Sciatic nerve (tissue), 2 donors: ENCODE measurements around the gene SH3BP5. TPM values are rescaled to one million over a fixed set of nuclear protein-coding genes. Genes with fewer than 3 reads are reported as not detected.

Experiments
- ATAC-seq: fragments of 200-7000 bp; cut with Tn5 transposase; one replicate; pipeline ENCODE4 v1.9.1; 2020; ENCODE audit warnings: mild to moderate bottlenecking, moderate library complexity
- DNase-seq: peaks from one replicate; pipeline ENCODE4 v3.0.0-alpha.2; 2020; ENCODE audit warnings: low spot score
- intact Hi-C: fragments of 100-400 bp; cut with DNase I; formaldehyde crosslinking; loops from one replicate; pipeline ENCODE4 v1.14.2; 2022
- total RNA-seq: library from RNA; stranded (reverse); fragmentation: NEBNext Ultra II Directional; extraction: Animal tissue kit (Norgen Biotek cat#: 25700); gene quantifications from one replicate; pipeline ENCODE4 v1.2.1, GENCODE V29; 2021
- donor health status: DM: no; HTN: no; CAD: no.
- donor health status: DM: no; HTN: no; CAD: no.

Gene SH3BP5
- total RNA-seq, 1 donor from 2014 or later = 143 TPM

- intact Hi-C loops = no loop called here
- DNase-seq (no peak), ATAC-seq (no peak)
These were observed 108.5 kb downstream of the SH3BP5 start for GRCh38 chr3:15223685-15224572.

GRCh38 chr3:15221574-15222217, 110.7 kb downstream of the SH3BP5 start:
- ATAC-seq = no peak
- intact Hi-C loops = no loop called here
- no peak for DNase-seq

- ATAC-seq = no peak
- intact Hi-C loops = no loop called here
- no peak for DNase-seq
These were observed 111.7 kb downstream of the SH3BP5 start for GRCh38 chr3:15220661-15221060.

- ATAC-seq = no peak
- intact Hi-C loops = no loop called here
- no peak for DNase-seq
These were observed 112.3 kb downstream of the SH3BP5 start for GRCh38 chr3:15220056-15220455.

- ATAC-seq = no peak
- intact Hi-C loops = no loop called here
These were observed 113.7 kb downstream of the SH3BP5 start for GRCh38 chr3:15218689-15219088.

GRCh38 chr3:15217841-15218267, 114.5 kb downstream of the SH3BP5 start:
- no peak for ATAC-seq
- DNase-seq = no peak
- intact Hi-C loops = no loop called here

More at GRCh38 chr3:15218689-15219088, 113.7 kb downstream of the SH3BP5 start:
- no peak for DNase-seq

GRCh38 chr3:15217011-15217671, 115.2 kb downstream of the SH3BP5 start:
- no peak for ATAC-seq
- intact Hi-C loops = no loop called here

GRCh38 chr3:15216501-15216900, 115.9 kb downstream of the SH3BP5 start:
- no peak for ATAC-seq
- intact Hi-C loops = no loop called here
- DNase-seq = no peak

More at GRCh38 chr3:15217011-15217671, 115.2 kb downstream of the SH3BP5 start:
- DNase-seq = no peak

GRCh38 chr3:15215996-15216395, 116.4 kb downstream of the SH3BP5 start:
- no peak for DNase-seq
- intact Hi-C loops = no loop called here
- ATAC-seq = no peak

- intact Hi-C loops = no loop called here
- ATAC-seq = peak; percentile 13
These were observed 117.6 kb downstream of the SH3BP5 start for GRCh38 chr3:15214758-15215157.

GRCh38 chr3:15211937-15212336, 120.4 kb downstream of the SH3BP5 start:
- no peak for DNase-seq
- ATAC-seq = no peak

More at GRCh38 chr3:15214758-15215157, 117.6 kb downstream of the SH3BP5 start:
- DNase-seq = no peak

GRCh38 chr3:15207836-15208504, 124.4 kb downstream of the SH3BP5 start:
- DNase-seq = no peak
- intact Hi-C loops = no loop called here
- ATAC-seq = no peak

More at GRCh38 chr3:15211937-15212336, 120.4 kb downstream of the SH3BP5 start:
- intact Hi-C loops = no loop called here

- DNase-seq = no peak
- intact Hi-C loops = no loop called here
- peak; percentile 65 for ATAC-seq
These were observed 125.5 kb downstream of the SH3BP5 start for GRCh38 chr3:15206662-15207576.

GRCh38 chr3:15205934-15206661, 126.3 kb downstream of the SH3BP5 start, which contains the start of gene CAPN7:
Gene CAPN7, plus strand, starts transcription at chr3:15206246. Its CDS starts 250 bp downstream, at chr3:15206496.
- ATAC-seq = peak; percentile 97
- peak; percentile 96 for DNase-seq
- intact Hi-C loops = no loop called here

GRCh38 chr3:15205482-15205933, 126.9 kb downstream of the SH3BP5 start:
- intact Hi-C loops = no loop called here
- DNase-seq (no peak), ATAC-seq (no peak)
